CD4-positive, alpha-beta T cell treated with Interleukin-2 at 100 ng/mL for 4 hours (primary cell): Measurements from ENCODE around the gene GGNBP2.

Experiments
- DNase-seq: peaks from one replicate; pipeline ENCODE4 v3.0.0-alpha.2; 2020; ENCODE audit warnings: low spot score

GGNBP2 gene

DNA sequence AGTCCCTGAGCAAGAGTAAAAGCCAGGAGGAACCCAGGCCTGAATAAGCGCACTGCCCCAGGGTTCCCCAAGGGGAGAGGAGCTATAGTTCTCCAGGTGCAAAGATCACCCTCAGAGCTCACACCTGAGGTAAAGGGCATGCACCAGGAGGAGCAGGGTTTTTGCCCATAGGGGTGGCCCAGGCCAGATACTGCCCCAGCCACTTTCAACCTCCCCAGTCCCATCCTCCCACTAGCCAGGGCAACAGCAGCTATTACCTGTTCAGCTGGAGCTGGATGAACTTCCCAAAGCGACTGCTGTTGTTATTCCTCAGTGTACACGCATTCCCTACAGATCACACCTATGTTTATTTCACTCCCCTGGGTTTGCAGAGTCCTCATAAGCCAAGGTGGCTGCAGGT, 29.9 kb upstream of the GGNBP2 start:
- DNase-seq: no peak

GRCh38 chr17:36515837-36516236, 28.9 kb upstream of the GGNBP2 start:
- no peak for DNase-seq

GRCh38 chr17:36523113-36523512, 21.6 kb upstream of the GGNBP2 start:
- DNase-seq: no peak

DNA sequence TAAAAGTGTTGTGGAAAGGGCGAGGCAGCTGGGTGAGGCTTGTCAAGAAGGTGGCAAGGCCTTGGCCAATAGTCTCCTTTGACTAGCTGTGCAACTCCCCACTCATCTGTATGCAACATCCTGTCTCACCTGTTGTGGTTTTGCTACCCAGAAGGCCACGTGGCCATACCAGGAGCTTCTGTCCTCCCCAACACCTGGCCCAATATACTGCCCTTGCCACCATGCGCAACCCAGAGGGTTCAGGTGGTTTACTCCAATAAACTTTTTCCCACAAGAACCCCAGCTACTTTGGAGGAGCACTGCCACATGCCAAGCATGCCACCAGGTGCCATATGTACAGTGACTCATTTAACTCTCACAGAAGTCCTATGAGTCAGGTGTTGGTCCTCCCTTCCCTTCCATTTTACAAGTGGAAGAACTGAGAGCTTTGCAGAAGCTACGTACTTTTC, 20.3 kb upstream of the GGNBP2 start:
- DNase-seq: no peak

DNA sequence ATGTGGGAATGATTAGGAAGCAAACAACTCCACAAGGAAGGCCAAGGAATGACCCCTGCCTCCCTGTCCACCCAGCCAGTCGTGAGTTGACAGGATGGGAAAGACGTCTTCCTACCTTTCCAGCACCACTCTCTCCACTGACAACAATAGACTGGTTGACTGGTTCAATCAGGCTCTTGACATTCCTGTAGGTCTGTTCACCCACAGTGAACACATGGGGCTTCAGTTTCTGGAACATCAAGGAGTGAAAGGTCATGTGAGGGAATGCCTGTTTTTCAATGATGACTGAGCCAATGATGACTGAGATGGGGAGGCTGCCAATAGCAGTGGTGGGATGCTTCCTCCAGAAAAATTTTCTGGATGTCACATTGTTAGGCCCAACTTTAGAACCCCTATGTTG, 19.6 kb upstream of the GGNBP2 start:
- no peak for DNase-seq

DNA sequence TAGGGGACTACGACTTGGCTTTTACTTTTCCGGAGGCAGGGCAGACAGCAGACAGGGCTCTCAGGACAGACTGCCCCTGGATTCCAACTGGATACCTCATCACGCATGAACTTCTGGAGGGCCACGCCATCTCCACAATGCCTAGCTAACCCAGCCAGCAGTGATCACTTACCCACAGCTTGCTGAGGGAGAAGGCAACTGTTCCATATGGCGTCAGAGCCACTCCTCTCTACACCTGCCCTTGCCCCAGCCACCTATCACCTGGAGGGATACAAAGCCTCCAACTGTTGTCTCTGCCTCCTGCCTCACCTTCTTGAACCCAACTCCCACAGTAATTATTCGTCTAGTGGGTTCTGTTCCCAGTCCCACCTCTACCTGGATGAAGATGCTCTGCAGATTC, 18.8 kb upstream of the GGNBP2 start:
- no peak for DNase-seq

- DNase-seq: no peak
These were observed 17.0 kb upstream of the GGNBP2 start for GRCh38 chr17:36527621-36528250.

- no peak for DNase-seq
These were observed 15.6 kb upstream of the GGNBP2 start for GRCh38 chr17:36529121-36529520.

- no peak for DNase-seq
These were observed 12.2 kb upstream of the GGNBP2 start for GRCh38 chr17:36532435-36532975.

- peak; percentile 52 for DNase-seq
These were observed 10.5 kb upstream of the GGNBP2 start for GRCh38 chr17:36533935-36534839.

DNA sequence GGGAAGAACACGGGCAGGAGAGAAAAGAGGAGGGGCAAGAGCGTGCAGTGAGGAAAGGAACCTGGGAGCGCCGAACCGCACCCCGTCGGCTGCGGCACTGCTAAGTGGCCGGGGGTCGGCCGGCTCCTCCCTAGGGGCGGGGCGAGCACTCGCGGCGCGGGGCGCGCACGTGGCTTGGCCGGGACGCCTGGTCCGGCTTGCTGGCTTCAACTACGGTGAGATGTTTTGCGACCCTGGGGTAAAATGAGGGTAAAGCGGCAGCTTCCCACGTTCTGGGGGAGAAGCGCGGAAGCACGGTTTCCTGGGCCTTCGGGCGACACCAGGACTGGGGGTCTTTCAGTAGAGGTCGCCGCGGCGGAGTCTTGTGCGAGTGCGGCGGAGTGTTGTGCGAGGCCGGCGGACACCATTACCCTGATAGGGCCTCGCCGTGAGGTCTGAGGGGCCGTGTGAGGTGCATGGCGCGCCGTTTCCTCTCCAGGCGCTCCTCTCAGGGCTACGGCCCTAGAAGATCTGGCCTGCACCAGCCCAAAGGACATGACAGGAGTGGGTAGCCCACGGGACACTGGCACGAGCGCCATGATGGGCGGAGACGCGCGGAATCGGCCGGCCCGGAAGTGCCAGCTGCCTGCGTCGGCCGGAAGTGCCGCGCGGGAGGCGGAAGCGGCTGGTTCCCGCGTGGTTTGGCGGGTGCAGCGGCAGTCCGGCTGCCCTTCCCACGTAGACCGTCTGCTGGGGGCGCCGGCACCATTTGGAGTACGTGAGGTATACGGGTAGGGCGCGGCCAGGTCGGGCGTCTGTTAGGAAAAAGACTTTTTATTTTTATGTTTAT, 9.7 kb upstream of the GGNBP2 start, which contains the start of the genes MYO19 and PIGW:
Gene MYO19, minus strand, starts transcription at position 29 of the 829 bp plus-strand sequence. CDS start 2,330 bp downstream, outside the sequence.
Gene PIGW, plus strand, starts transcription at position 148 of the 829 bp plus-strand sequence. CDS start 2,115 bp downstream, outside the sequence.
- peak; percentile 85 for DNase-seq

DNA sequence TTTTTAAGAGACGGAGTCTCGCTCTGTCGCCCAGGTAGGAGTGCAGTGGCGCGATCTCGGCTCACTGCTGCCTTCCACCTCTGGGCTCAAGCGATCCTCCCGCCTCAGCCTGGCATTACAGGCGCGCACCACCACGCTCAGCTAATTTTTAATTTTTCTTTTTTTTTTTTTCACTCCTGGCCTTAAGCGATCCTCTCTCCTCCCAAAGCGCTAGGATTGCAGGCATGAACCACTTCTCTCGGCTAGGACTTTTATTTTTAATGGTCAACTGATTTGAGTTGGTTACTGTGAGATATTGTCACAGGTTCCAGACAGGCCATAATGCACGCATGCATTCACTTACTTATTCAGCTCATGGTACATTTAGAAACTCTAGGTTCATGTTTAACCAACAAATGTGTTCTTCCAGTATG, 9.0 kb upstream of the GGNBP2 start:
- no peak for DNase-seq

DNA sequence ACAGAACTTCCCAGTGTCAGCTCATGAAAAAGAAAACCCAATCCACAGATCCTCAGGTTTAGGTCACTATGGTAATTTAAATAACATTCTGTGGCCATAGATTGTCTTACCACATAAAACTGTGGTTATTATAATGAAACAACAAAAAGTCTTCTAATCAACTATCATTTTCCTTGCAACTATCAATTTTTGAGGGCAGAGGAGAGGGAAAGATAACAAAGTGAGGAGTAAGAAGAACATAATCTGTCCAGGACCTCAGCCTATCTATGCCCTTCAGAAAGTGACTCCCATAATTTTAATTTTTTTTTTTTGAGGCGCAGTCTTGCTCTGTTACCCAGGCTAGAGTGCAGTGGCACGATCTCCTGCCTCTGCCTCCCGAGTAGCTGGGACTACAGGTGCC, 4.0 kb upstream of the GGNBP2 start:
- DNase-seq: no peak

GRCh38 chr17:36542755-36543154, 2.0 kb upstream of the GGNBP2 start:
- DNase-seq: no peak

DNA sequence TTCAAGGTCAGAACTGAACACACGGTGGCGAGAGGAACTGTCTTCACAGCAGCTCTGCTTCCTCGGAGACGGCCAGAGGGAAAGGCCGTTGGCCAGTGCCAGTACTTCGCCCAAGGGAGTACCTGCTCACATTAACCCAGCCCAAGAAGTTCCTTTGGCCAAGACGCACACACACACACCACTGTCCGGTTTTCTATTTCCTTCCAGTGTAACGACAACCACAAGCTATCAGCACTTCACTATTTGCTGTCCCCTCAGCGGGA, 744 bp upstream of the GGNBP2 start:
- peak; percentile 15 for DNase-seq

DNA sequence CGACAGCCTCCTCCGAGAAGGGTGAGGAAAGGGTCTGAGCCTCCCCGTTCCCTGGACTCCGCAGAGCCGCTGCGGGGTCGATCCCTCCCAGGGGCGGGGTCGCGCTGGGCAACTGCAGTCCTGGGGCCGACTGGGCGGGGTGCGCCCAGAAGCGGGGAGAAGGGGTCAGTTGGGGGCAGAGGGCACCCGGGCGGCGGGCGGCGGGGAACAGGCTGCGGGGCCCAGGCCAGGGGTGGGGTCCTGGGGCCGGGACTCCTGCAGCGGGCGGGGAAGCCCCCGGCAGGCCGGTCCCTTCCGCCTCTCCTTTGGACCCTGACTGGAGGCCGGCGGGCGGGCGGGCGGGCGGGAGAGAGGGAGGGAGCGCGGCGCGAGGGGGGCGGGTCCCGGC, 352 bp downstream of the GGNBP2 start:
- DNase-seq: no peak

DNA sequence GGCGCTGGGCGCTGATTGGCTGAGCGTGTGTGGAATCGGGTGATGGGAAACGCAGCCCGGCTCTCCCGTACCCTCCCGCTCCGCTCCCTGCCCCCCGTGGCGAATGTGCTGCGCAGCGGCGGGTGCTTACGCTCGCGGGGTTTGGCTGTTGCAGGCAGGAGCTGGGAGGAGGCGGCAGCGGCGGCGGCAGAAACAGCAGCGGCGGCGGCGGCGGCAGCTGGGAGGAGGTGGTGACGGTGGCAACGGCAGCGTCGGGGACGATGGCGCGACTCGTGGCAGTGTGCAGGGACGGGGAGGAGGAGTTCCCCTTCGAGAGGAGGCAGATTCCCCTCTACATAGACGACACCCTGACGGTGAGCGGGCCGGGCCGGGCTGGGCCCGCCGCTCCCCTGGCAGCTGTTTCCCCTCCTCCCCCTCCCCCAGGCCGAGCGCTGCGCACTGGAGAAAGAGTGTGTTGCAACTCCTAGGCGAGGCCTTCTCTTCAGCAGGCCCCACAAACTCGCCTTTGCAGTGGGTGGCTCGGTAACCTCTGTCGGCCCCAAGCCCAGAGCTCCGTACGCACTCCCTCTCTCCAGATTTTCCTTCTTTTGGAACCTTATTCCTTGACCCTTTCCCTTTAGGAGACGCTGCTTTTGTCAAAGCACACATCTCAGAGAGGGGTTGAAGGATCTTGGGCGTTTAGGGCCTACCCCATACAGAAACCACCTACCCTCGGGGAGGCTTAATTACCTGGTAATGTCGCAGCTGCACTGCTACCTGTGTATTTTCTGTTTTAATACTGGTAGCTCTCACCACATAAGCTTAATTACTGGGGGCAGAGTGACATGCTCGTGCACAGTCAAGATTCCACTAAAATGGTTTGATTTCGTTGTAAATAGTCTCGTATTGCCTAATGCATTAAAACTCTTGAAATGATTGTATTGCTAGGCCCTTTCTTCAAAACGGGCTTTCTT, 1.0 kb downstream of the GGNBP2 start:
- DNase-seq: peak; percentile 97

GRCh38 chr17:36546418-36547093, 1.8 kb downstream of the GGNBP2 start:
- peak; percentile 7 for DNase-seq

GRCh38 chr17:36547776-36548175, 3.1 kb downstream of the GGNBP2 start:
- no peak for DNase-seq
